Memory B cell (primary cell): ENCODE data around the gene LMCD1.
"Not testable (repeated sequence)": the region's sequence is repeated elsewhere in the genome, so short reads cannot be mapped to it uniquely, and the experiment has no call there.

Experiments
- ATAC-seq: fragments of 150-1000 bp; cut with Tn5 transposase; 2 replicates; pipeline ENCODE4 v1.10.0; 2021; ENCODE audit warnings: low read depth, mild to moderate bottlenecking, moderate library complexity
- DNase-seq, 2 donors: peaks; one replicate each; pipeline ENCODE4 v3.0.0; 2022; ENCODE audit warnings: low spot score in 2 of 2
- H3K27ac Mint-ChIP-seq: one replicate; pipeline ENCODE4 v1.8.0; 2022; ENCODE audit warnings: mild to moderate bottlenecking, moderate library complexity, mixed read lengths
- H3K27me3 Mint-ChIP-seq: one replicate; pipeline ENCODE4 v1.8.0; 2022; ENCODE audit warnings: mixed read lengths
- H3K36me3 Mint-ChIP-seq: one replicate; pipeline ENCODE4 v1.8.0; 2022; ENCODE audit warnings: mild to moderate bottlenecking, mixed read lengths
- H3K4me1 Mint-ChIP-seq: one replicate; pipeline ENCODE4 v1.8.0; 2022; ENCODE audit warnings: mixed read lengths
- H3K4me3 Mint-ChIP-seq: one replicate; pipeline ENCODE4 v1.8.0; 2022; ENCODE audit warnings: mild to moderate bottlenecking, moderate library complexity, mixed read lengths
- H3K9me3 Mint-ChIP-seq: one replicate; pipeline ENCODE4 v1.8.0; 2022; ENCODE audit warnings: mixed read lengths

LMCD1 gene

GRCh38 chr3:8576436-8576835, 74.8 kb downstream of the LMCD1 start:
- ATAC-seq (no peak), DNase-seq (no peak)
- Mint-ChIP-seq H3K27me3 (no peaks in the 10 kb centered on the region), H3K4me1 (peaks cover under 1% of the 10 kb centered on the region), H3K9me3 (no peaks in the 10 kb centered on the region), H3K36me3 (no peaks in the 10 kb centered on the region), H3K27ac (no peak overlapping the region), H3K4me3 (no peak overlapping the region)

DNA sequence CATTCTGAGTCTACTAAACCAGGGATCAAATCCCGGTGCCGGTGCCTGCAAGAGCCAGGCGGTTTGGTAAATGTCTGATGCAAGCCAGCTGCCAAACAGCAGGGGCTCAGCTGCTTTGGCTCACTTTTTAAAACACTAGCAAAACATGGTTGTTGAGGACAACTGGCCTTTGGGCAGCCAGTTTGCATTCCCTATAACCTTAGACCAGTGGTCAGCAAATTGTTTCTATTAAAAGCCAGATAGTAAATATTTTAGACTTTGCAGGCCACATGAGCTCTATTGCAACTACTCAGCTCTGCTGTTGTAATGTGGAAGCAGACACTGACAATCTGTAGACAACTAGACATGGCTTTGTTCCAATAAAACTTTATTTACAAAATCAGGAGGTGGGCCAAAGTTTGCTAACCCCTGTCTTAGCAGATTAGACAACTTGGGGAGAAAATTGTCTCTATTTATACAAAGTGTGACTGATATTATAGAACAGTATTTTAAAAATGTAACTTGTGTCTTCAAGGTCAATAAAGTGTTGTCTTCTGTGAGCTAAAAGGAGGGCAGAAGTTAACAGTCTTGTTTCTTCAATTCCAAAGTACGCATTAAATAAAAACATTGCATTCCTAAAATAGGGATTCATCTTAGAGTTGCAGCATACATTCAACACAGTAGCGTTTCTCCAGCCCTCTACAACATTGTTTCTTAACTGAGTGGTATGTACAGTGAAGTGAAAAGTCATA, 75.4 kb downstream of the LMCD1 start:
- Mint-ChIP-seq H3K9me3 (no peaks in the 10 kb centered on the region), H3K4me1 (no peaks in the 10 kb centered on the region), H3K4me3 (no peak overlapping the region), H3K36me3 (no peaks in the 10 kb centered on the region), H3K27me3 (no peaks in the 10 kb centered on the region), H3K27ac (no peak overlapping the region)
- ATAC-seq (no peak), DNase-seq (no peak)

DNA sequence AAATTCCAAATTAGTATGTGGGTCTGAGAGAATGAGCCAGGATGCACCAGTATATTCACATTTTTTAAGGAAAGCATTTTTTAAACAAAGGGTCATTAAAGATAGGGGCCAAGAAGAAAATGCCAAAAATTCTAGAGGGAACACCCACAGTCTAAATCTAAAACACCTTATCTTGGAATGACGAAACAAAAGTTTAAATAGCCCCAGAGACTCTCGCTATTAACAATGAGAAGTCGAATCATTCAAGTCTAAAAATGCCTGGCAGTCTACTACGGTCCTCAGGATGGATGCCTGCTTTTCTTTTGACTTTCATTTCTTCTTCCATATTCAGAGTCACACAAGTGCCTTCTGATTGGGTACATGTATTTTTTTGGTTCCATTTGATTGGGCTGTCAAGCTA, 76.7 kb downstream of the LMCD1 start:
- ATAC-seq = no peak
- Mint-ChIP-seq H3K36me3 (no peaks in the 10 kb centered on the region), H3K4me3 (no peak overlapping the region), H3K9me3 (no peaks in the 10 kb centered on the region), H3K27ac (no peak overlapping the region), H3K4me1 (no peaks in the 10 kb centered on the region), H3K27me3 (no peaks in the 10 kb centered on the region)
- no peak for DNase-seq

- no peak for ATAC-seq
- Mint-ChIP-seq H3K27ac (no peak overlapping the region), H3K9me3 (no peaks in the 10 kb centered on the region)
Observed at GRCh38 chr3:8579096-8579495, 77.5 kb downstream of the LMCD1 start.

DNA sequence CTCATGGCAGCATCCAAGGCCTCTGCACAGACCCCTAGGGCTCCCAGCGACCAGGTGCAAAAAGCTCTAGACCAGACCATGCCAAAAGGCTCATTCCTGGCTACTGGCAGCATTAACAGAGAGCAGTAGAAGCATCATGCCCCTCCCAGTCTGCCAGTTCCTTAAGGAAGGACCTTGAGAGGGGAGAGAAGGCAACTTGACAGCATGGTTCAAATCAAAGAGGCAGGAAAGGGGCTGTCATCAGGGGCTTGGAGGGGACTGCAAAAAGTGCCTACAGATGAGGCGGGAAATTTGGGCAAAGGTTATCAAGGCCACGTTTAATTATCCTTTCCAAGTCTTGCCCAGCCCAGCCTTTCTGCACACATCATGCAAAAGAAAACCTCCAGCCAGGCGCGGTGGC, 78.3 kb downstream of the LMCD1 start:
- H3K4me1 Mint-ChIP-seq = no peaks in the 10 kb centered on the region
- no peak for ATAC-seq
- no peak overlapping the region for H3K4me3 Mint-ChIP-seq
- H3K9me3 Mint-ChIP-seq = no peaks in the 10 kb centered on the region
- H3K27ac Mint-ChIP-seq = no peak overlapping the region
- no peaks in the 10 kb centered on the region for H3K27me3 Mint-ChIP-seq
- no peak for DNase-seq
- no peaks in the 10 kb centered on the region for H3K36me3 Mint-ChIP-seq

More at GRCh38 chr3:8579096-8579495, 77.5 kb downstream of the LMCD1 start:
- Mint-ChIP-seq H3K36me3 (no peaks in the 10 kb centered on the region), H3K4me3 (no peak overlapping the region), H3K4me1 (no peaks in the 10 kb centered on the region), H3K27me3 (no peaks in the 10 kb centered on the region)
- DNase-seq = no peak

- H3K27ac Mint-ChIP-seq, H3K4me3 Mint-ChIP-seq, H3K9me3 Mint-ChIP-seq, DNase-seq, H3K27me3 Mint-ChIP-seq, H3K36me3 Mint-ChIP-seq, ATAC-seq, H3K4me1 Mint-ChIP-seq: not testable (repeated sequence)
Observed at GRCh38 chr3:8580434-8580833, 78.8 kb downstream of the LMCD1 start.

DNA sequence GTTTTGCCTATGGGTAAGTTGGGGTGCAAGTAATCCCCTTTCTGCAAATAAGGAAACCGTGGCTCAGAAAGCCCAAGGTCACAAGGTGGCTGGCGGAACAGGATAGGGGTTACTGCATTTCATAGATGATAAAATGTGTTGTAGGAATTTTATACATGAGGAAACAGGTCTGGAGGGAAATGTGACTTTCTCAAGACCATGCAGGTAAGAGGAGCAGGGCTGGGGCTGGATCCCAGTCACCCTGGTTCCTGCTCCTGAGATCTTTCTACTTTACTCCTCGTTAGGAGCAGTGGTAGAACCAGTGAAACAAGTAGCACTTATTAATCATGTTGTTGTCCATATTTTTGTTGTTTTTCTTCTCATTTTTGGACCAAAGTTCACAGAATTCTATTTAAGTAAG, 79.8 kb downstream of the LMCD1 start:
- no peaks in the 10 kb centered on the region for H3K4me1 Mint-ChIP-seq
- ATAC-seq (no peak), DNase-seq (no peak)
- H3K4me3 Mint-ChIP-seq = no peak overlapping the region
- no peaks in the 10 kb centered on the region for H3K36me3 Mint-ChIP-seq
- no peaks in the 10 kb centered on the region for H3K27me3 Mint-ChIP-seq
- no peaks in the 10 kb centered on the region for H3K9me3 Mint-ChIP-seq
- no peak overlapping the region for H3K27ac Mint-ChIP-seq

DNA sequence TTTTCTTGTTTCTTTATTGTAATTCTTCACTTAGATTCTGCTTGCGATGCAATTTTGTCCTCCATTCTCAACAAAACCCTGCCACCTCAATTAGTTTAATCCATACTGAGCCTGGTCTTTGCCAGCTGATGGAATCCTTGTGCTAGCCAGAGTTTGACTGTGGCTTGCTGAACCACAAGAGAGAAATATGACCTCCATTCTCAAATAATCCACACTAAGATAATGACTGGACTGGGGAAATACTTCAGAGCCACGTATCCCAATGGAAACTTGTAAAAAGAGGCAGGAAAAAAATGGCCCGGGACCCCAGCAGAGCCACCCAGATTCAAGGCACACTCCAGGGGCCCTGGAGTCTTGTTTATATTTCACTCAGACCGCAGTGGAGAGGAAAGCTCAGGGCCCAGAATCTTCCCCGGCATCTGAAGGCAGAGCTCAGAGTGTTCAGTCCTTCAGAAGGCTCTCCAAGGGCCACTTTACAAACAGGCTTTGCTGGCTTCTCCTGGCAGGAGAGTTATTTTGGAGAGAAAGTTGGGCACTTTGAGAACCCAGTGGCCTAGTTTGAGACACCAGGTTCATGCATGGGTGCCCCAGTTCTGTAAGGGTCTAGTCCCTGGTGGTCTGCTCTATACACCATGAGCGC, 80.3 kb downstream of the LMCD1 start:
- Mint-ChIP-seq H3K27ac (no peak overlapping the region), H3K4me3 (no peak overlapping the region), H3K36me3 (no peaks in the 10 kb centered on the region), H3K9me3 (no peaks in the 10 kb centered on the region), H3K4me1 (no peaks in the 10 kb centered on the region), H3K27me3 (no peaks in the 10 kb centered on the region)
- DNase-seq (no peak), ATAC-seq (no peak)

DNA sequence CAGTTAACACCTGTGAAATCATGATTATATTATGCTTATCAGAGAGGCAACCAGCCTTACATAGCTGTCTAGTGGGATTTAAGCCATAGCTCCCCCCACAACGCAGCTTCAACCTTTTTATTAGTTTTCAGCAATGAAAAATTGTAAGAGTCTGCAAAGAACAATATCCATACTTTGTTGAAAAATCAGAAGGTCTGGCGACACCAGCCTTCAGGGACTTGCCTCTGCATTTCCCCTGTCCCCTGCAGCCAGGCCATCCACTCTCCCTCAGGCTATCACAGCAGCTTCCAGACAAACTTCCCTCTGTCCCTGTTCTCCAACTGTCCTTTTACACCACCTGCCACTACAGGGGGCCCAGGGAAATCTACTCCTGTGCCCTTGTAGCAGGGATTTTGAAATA, 83.0 kb downstream of the LMCD1 start:
- Mint-ChIP-seq H3K4me3 (no peak overlapping the region), H3K36me3 (no peaks in the 10 kb centered on the region), H3K27me3 (no peaks in the 10 kb centered on the region), H3K27ac (no peak overlapping the region), H3K4me1 (no peaks in the 10 kb centered on the region), H3K9me3 (no peaks in the 10 kb centered on the region)
- ATAC-seq (no peak), DNase-seq (no peak)

GRCh38 chr3:8589880-8590556, 88.4 kb downstream of the LMCD1 start:
- DNase-seq (no peak), ATAC-seq (no peak)
- no peak overlapping the region for H3K27ac Mint-ChIP-seq
- no peaks in the 10 kb centered on the region for H3K36me3 Mint-ChIP-seq
- H3K4me3 Mint-ChIP-seq = no peak overlapping the region
- peaks cover 3% of the 10 kb centered on the region for H3K27me3 Mint-ChIP-seq
- no peaks in the 10 kb centered on the region for H3K4me1 Mint-ChIP-seq
- H3K9me3 Mint-ChIP-seq = no peaks in the 10 kb centered on the region

- no peak for ATAC-seq
- Mint-ChIP-seq H3K4me3 (no peak overlapping the region), H3K27me3 (peaks cover 8% of the 10 kb centered on the region), H3K4me1 (no peaks in the 10 kb centered on the region), H3K36me3 (no peaks in the 10 kb centered on the region), H3K27ac (no peak overlapping the region), H3K9me3 (no peaks in the 10 kb centered on the region)
- no peak for DNase-seq
Observed at GRCh38 chr3:8593021-8593827, 91.6 kb downstream of the LMCD1 start.

- ATAC-seq = no peak
- Mint-ChIP-seq H3K4me3 (no peak overlapping the region), H3K4me1 (no peaks in the 10 kb centered on the region), H3K9me3 (no peaks in the 10 kb centered on the region), H3K36me3 (no peaks in the 10 kb centered on the region), H3K27me3 (peaks cover 8% of the 10 kb centered on the region), H3K27ac (no peak overlapping the region)
- no peak for DNase-seq
Observed at GRCh38 chr3:8595252-8595651, 93.6 kb downstream of the LMCD1 start.

DNA sequence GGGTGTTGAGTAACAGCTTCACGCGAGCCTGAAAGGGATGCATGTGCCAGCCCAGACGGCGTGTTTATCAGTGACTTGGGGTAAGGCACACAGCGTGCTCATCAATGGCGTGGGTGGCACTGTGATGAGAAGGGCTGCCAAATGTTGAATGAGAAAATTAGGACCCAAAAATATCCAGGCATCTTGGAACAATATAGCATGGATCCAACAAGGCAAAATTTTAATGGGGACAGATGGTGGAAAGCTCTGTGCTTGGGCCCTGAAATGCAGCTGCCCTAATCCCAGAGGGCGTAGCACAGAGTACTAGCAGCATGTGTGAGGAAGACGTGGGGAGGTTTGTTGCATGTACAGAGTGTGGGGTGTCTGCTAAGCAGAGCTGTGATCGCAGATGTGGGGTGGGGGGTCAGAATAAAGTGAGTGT, 94.1 kb downstream of the LMCD1 start:
- DNase-seq (no peak), ATAC-seq (no peak)
- Mint-ChIP-seq H3K27ac (no peak overlapping the region), H3K4me3 (no peak overlapping the region), H3K36me3 (no peaks in the 10 kb centered on the region), H3K27me3 (peaks cover 8% of the 10 kb centered on the region), H3K9me3 (no peaks in the 10 kb centered on the region), H3K4me1 (no peaks in the 10 kb centered on the region)
